Nephron progenitor cell (in vitro differentiated cells): ENCODE results near the gene ALK.
"Not testable (repeated sequence)": the region's sequence is repeated elsewhere in the genome, so short reads cannot be mapped to it uniquely, and the experiment has no call there.

Experiments used
- DNase-seq: peaks from one replicate; pipeline ENCODE4 v3.0.0; 2021
- H3K27ac Mint-ChIP-seq: 2 replicates; pipeline ENCODE4 v1.8.0; 2021; ENCODE audit warnings: mild to moderate bottlenecking, moderate library complexity, mixed read lengths
- H3K27me3 Mint-ChIP-seq: 2 replicates; pipeline ENCODE4 v1.8.0; 2021; ENCODE audit warnings: mild to moderate bottlenecking, low read depth, mixed read lengths; ENCODE audit not compliant: poor library complexity
- H3K36me3 Mint-ChIP-seq: 2 replicates; pipeline ENCODE4 v1.8.0; 2021; ENCODE audit warnings: low read depth, mixed read lengths
- H3K4me1 Mint-ChIP-seq: 2 replicates; pipeline ENCODE4 v1.8.0; 2021; ENCODE audit warnings: mixed read lengths
- H3K4me3 Mint-ChIP-seq: 2 replicates; pipeline ENCODE4 v1.8.0; 2021; ENCODE audit warnings: mild to moderate bottlenecking, moderate library complexity, mixed read lengths
- H3K9me3 Mint-ChIP-seq: 2 replicates; pipeline ENCODE4 v1.8.0; 2021; ENCODE audit warnings: mild to moderate bottlenecking, moderate library complexity, mixed read lengths
- TF ChIP-seq, protein P1 (sequence below): fragments of 200-600 bp; sonication (generic); IDR thresholded peaks from 2 replicates; pipeline ENCODE4 v1.5.0; 2021; ENCODE audit warnings: antibody characterized with exemption

Gene ALK

DNA sequence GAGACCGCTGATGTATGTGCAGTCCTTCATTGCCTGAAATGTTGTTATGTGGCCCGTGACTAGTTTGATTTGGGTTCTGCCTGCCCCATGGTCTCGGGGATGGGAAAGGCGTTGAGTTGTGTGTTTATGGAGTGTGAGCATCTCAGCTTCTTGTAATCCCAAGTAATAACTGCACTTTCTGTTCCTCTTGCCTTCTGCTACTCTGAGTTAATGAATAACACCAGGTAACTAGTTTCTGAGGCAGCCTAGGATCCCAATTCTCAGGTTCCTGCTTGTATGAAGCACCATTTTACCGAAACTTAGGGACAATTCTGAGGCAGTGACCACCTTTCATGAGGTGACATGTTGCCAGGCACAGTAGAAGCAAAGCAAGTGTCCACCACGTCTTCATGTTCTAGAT is 170.0 kb downstream of the ALK start:
- no peaks in the 10 kb centered on the region for H3K36me3 Mint-ChIP-seq
- no peak overlapping the region for H3K4me3 Mint-ChIP-seq
- DNase-seq = no peak
- TF ChIP-seq, protein P1, sequence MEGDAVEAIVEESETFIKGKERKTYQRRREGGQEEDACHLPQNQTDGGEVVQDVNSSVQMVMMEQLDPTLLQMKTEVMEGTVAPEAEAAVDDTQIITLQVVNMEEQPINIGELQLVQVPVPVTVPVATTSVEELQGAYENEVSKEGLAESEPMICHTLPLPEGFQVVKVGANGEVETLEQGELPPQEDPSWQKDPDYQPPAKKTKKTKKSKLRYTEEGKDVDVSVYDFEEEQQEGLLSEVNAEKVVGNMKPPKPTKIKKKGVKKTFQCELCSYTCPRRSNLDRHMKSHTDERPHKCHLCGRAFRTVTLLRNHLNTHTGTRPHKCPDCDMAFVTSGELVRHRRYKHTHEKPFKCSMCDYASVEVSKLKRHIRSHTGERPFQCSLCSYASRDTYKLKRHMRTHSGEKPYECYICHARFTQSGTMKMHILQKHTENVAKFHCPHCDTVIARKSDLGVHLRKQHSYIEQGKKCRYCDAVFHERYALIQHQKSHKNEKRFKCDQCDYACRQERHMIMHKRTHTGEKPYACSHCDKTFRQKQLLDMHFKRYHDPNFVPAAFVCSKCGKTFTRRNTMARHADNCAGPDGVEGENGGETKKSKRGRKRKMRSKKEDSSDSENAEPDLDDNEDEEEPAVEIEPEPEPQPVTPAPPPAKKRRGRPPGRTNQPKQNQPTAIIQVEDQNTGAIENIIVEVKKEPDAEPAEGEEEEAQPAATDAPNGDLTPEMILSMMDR = no peak
- H3K27me3 Mint-ChIP-seq = peaks cover 4% of the 10 kb centered on the region
- no peaks in the 10 kb centered on the region for H3K9me3 Mint-ChIP-seq
- H3K27ac Mint-ChIP-seq = no peak overlapping the region
- H3K4me1 Mint-ChIP-seq = peaks cover 7% of the 10 kb centered on the region

DNA sequence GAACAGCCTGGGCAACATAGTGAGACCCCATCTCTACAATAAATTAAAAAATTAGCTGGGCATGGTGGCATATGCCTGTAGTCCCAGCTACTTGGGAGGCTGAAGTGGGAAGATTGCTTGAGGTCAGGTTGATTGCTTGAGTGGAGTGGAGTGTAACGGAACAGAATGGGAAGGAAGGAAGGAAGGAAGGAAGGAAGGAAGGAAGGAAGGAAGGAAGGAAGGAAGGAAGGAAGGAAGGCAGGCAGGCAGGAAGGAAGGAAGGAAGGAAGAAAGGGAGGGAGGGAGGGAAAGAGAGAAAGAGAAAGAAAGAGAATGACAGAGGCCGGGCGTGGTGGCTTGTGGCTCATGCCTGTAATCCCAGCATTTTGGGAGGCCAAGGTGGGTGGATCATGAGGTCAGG is 170.9 kb downstream of the ALK start:
- H3K36me3 Mint-ChIP-seq, H3K4me1 Mint-ChIP-seq, H3K4me3 Mint-ChIP-seq, H3K9me3 Mint-ChIP-seq, H3K27me3 Mint-ChIP-seq, DNase-seq, H3K27ac Mint-ChIP-seq: not testable (repeated sequence)

DNA sequence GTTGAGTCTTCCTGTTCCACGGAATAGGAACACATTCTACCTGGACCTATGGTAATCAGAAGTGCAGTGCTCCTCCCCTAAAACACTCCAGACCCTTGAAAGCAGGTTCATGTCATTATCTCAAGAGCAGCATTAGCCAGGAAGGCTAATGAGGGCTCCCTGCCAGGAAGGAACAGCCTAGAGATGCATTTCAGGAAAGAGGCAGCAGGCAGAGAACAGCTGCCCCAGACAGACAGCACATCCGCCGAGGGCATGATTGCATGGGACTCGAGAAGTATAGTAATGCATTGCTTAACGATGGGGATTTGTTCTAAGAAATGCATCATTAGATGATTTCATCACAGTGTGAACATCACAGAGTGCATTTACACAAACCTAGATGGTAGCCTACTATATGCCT is 171.5 kb downstream of the ALK start:
- Mint-ChIP-seq H3K27me3 (peaks cover 4% of the 10 kb centered on the region), H3K36me3 (no peaks in the 10 kb centered on the region), H3K4me1 (peaks cover 7% of the 10 kb centered on the region), H3K9me3 (no peaks in the 10 kb centered on the region), H3K4me3 (no peak overlapping the region), H3K27ac (no peak overlapping the region)
- TF ChIP-seq, protein P1 = no peak
- no peak for DNase-seq

DNA sequence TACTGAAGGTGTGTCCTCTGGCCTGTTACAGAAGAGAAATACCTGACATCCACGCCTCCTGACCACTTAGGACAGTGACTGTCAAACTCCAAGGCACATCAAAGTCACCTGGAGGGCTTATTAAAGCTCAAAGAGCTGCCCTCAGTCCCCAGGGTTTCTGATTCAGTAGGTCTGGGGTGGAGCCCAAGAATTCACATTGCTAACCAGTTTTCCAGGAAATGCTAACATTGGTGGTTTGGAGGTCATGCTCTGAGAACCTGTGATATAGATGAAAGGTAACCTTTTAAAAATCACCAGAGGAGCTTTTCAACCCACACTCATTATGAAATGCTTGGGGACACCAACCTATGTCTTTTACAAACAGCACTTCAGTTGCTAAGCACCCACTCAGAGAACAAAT is 172.3 kb downstream of the ALK start:
- no peaks in the 10 kb centered on the region for H3K9me3 Mint-ChIP-seq
- H3K4me3 Mint-ChIP-seq = no peak overlapping the region
- TF ChIP-seq, protein P1 = no peak
- peaks cover 7% of the 10 kb centered on the region for H3K4me1 Mint-ChIP-seq
- no peak overlapping the region for H3K27ac Mint-ChIP-seq
- H3K27me3 Mint-ChIP-seq = peaks cover 4% of the 10 kb centered on the region
- no peaks in the 10 kb centered on the region for H3K36me3 Mint-ChIP-seq
- no peak for DNase-seq

DNA sequence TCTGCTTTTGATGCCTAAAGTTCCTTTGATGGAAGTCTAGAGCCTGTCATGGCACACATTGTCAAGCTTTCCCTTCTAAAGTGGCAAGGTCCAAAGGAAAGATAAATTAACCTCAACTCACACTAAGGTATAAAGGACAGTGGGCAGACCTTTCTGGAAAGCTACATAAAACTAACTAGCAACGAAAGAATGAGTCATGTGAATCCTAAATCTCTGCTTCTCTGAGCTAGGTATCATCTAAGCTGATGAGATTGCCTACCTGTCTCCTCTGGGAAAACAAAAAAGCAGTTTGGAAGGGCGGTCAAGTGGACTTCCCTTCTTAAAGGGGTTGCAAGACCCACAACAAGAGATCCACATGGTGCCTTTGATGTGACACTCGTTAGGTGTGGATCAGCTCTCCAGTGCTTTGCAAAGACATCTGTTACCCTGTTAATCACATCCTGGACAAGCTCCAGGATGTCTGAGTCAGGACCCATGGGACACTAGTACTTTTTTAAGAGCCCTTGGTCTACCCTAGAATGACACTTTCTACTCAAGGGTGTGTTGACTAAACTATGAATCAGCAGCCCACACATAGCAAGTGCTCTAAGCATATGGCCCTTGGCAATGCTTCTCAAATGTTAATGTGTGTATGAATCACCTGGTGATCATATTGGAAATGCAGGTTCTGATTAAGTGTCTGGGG is 173.5 kb downstream of the ALK start:
- Mint-ChIP-seq H3K4me3 (no peak overlapping the region), H3K4me1 (peaks cover 3% of the 10 kb centered on the region), H3K9me3 (no peaks in the 10 kb centered on the region), H3K27me3 (peaks cover 3% of the 10 kb centered on the region), H3K27ac (no peak overlapping the region), H3K36me3 (no peaks in the 10 kb centered on the region)
- TF ChIP-seq, protein P1 = no peak
- DNase-seq = no peak

DNA sequence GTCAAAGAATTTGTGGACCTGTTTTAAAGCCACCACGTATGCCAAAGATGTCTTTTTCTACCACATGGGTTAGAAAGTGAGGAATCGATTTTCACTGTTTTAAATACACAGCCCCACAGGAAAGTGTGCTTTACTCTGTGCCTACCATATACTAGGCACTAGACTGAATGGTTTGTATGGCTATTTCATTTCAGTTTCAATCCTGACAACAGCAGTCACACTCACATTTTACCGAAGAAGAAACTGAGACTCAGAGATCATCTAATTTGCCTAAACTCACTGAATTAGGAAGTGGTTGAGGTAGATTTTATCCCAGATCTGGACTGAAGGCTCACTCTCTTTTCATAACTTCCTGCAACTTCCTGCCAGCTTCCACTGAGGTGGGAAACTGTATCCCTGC is 176.4 kb downstream of the ALK start:
- Mint-ChIP-seq H3K4me1 (no peaks in the 10 kb centered on the region), H3K4me3 (no peak overlapping the region), H3K27ac (no peak overlapping the region), H3K27me3 (peaks cover 4% of the 10 kb centered on the region), H3K9me3 (no peaks in the 10 kb centered on the region), H3K36me3 (no peaks in the 10 kb centered on the region)
- TF ChIP-seq, protein P1 = no peak
- no peak for DNase-seq
